ENCODE results near the gene ABCB4. TPM values are rescaled to one million over a fixed set of nuclear protein-coding genes. Genes with fewer than 3 reads are reported as not detected.

The ABCB4 gene
- total and polyA plus RNA-seq, 2 experiments from 2014 or later: 1.2 to 1.5 TPM

DNA sequence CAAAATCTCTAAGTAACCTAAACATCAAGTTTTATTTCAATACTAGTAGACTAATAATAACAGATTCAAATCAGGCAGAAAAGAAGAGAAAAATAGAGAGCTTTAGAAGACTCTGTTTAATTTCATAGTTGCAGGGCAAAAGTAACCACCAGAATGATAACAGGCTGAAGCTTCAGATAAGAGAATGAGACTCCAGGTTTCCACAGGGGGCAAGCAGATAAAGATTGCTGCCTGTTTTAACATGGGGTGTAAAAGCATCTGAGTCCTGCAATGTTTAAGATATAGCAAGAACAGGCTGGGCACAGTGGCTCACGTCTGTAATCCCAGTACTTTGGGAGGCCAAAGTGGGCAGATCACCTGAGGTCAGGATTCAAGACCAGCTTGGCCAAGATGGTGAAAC, 119.0 kb downstream of the ABCB4 start:
- Mint-ChIP-seq H3K4me1 (no peaks in the 10 kb centered on the region), H3K27me3 (ENCODE audit: insufficient read depth, low read depth, poor library complexity) (peaks cover 5% of the 10 kb centered on the region), H3K9me3 (peaks cover 65% of the 10 kb centered on the region), H3K4me3 (no peak overlapping the region), H3K36me3 (ENCODE audit: low read depth) (peaks cover 86% of the 10 kb centered on the region), H3K27ac (no peak overlapping the region)
- Histone ChIP-seq H3K9me2 (ENCODE audit: insufficient read depth) (0 out of 2 replicates have a peak, but pooled peaks cover 3% of the 10 kb centered on the region), H3F3A (replicated peaks; ENCODE audit: low read depth) (no peaks in the 10 kb centered on the region), H3K4me3 (no peak overlapping the region), H2AFZ (no peak overlapping the region), H3K4me1 (ENCODE audit: insufficient read depth) (no peaks in the 10 kb centered on the region), H3K36me3 (ENCODE audit: insufficient read depth) (peaks cover 40% of the 10 kb centered on the region), H3K27ac (ENCODE audit: low read depth) (no peak overlapping the region), H4K20me1 (replicated peaks; ENCODE audit: insufficient read depth) (no peaks in the 10 kb centered on the region), H3K79me2 (replicated peaks; ENCODE audit: insufficient read depth) (no peaks in the 10 kb centered on the region), H3K27me3 (ENCODE audit: insufficient read depth) (no peaks in the 10 kb centered on the region), H3K4me2 (no peak overlapping the region)
- no peak for ATAC-seq
- DNase-seq (ENCODE audit: low spot score): no peak
- TF ChIP-seq, protein P1, sequence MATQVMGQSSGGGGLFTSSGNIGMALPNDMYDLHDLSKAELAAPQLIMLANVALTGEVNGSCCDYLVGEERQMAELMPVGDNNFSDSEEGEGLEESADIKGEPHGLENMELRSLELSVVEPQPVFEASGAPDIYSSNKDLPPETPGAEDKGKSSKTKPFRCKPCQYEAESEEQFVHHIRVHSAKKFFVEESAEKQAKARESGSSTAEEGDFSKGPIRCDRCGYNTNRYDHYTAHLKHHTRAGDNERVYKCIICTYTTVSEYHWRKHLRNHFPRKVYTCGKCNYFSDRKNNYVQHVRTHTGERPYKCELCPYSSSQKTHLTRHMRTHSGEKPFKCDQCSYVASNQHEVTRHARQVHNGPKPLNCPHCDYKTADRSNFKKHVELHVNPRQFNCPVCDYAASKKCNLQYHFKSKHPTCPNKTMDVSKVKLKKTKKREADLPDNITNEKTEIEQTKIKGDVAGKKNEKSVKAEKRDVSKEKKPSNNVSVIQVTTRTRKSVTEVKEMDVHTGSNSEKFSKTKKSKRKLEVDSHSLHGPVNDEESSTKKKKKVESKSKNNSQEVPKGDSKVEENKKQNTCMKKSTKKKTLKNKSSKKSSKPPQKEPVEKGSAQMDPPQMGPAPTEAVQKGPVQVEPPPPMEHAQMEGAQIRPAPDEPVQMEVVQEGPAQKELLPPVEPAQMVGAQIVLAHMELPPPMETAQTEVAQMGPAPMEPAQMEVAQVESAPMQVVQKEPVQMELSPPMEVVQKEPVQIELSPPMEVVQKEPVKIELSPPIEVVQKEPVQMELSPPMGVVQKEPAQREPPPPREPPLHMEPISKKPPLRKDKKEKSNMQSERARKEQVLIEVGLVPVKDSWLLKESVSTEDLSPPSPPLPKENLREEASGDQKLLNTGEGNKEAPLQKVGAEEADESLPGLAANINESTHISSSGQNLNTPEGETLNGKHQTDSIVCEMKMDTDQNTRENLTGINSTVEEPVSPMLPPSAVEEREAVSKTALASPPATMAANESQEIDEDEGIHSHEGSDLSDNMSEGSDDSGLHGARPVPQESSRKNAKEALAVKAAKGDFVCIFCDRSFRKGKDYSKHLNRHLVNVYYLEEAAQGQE (IDR thresholded peaks at IDR 0.05; ENCODE audit: unreplicated experiment): no peak
- TF ChIP-seq JUNB (IDR thresholded peaks at IDR 0.05; ENCODE audit: unreplicated experiment): no peak
- TF ChIP-seq ZNF114 (CRISPR knock-in tag; IDR thresholded peaks at IDR 0.05): no peak
- TF ChIP-seq, protein P2, sequence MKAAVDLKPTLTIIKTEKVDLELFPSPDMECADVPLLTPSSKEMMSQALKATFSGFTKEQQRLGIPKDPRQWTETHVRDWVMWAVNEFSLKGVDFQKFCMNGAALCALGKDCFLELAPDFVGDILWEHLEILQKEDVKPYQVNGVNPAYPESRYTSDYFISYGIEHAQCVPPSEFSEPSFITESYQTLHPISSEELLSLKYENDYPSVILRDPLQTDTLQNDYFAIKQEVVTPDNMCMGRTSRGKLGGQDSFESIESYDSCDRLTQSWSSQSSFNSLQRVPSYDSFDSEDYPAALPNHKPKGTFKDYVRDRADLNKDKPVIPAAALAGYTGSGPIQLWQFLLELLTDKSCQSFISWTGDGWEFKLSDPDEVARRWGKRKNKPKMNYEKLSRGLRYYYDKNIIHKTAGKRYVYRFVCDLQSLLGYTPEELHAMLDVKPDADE (IDR thresholded peaks at IDR 0.05): no peak
- TF ChIP-seq, protein P3, sequence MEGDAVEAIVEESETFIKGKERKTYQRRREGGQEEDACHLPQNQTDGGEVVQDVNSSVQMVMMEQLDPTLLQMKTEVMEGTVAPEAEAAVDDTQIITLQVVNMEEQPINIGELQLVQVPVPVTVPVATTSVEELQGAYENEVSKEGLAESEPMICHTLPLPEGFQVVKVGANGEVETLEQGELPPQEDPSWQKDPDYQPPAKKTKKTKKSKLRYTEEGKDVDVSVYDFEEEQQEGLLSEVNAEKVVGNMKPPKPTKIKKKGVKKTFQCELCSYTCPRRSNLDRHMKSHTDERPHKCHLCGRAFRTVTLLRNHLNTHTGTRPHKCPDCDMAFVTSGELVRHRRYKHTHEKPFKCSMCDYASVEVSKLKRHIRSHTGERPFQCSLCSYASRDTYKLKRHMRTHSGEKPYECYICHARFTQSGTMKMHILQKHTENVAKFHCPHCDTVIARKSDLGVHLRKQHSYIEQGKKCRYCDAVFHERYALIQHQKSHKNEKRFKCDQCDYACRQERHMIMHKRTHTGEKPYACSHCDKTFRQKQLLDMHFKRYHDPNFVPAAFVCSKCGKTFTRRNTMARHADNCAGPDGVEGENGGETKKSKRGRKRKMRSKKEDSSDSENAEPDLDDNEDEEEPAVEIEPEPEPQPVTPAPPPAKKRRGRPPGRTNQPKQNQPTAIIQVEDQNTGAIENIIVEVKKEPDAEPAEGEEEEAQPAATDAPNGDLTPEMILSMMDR (conservative IDR thresholded peaks at IDR 0.05; ENCODE audit: low read depth in 2 of 2): no peak
- TF ChIP-seq, protein P4, sequence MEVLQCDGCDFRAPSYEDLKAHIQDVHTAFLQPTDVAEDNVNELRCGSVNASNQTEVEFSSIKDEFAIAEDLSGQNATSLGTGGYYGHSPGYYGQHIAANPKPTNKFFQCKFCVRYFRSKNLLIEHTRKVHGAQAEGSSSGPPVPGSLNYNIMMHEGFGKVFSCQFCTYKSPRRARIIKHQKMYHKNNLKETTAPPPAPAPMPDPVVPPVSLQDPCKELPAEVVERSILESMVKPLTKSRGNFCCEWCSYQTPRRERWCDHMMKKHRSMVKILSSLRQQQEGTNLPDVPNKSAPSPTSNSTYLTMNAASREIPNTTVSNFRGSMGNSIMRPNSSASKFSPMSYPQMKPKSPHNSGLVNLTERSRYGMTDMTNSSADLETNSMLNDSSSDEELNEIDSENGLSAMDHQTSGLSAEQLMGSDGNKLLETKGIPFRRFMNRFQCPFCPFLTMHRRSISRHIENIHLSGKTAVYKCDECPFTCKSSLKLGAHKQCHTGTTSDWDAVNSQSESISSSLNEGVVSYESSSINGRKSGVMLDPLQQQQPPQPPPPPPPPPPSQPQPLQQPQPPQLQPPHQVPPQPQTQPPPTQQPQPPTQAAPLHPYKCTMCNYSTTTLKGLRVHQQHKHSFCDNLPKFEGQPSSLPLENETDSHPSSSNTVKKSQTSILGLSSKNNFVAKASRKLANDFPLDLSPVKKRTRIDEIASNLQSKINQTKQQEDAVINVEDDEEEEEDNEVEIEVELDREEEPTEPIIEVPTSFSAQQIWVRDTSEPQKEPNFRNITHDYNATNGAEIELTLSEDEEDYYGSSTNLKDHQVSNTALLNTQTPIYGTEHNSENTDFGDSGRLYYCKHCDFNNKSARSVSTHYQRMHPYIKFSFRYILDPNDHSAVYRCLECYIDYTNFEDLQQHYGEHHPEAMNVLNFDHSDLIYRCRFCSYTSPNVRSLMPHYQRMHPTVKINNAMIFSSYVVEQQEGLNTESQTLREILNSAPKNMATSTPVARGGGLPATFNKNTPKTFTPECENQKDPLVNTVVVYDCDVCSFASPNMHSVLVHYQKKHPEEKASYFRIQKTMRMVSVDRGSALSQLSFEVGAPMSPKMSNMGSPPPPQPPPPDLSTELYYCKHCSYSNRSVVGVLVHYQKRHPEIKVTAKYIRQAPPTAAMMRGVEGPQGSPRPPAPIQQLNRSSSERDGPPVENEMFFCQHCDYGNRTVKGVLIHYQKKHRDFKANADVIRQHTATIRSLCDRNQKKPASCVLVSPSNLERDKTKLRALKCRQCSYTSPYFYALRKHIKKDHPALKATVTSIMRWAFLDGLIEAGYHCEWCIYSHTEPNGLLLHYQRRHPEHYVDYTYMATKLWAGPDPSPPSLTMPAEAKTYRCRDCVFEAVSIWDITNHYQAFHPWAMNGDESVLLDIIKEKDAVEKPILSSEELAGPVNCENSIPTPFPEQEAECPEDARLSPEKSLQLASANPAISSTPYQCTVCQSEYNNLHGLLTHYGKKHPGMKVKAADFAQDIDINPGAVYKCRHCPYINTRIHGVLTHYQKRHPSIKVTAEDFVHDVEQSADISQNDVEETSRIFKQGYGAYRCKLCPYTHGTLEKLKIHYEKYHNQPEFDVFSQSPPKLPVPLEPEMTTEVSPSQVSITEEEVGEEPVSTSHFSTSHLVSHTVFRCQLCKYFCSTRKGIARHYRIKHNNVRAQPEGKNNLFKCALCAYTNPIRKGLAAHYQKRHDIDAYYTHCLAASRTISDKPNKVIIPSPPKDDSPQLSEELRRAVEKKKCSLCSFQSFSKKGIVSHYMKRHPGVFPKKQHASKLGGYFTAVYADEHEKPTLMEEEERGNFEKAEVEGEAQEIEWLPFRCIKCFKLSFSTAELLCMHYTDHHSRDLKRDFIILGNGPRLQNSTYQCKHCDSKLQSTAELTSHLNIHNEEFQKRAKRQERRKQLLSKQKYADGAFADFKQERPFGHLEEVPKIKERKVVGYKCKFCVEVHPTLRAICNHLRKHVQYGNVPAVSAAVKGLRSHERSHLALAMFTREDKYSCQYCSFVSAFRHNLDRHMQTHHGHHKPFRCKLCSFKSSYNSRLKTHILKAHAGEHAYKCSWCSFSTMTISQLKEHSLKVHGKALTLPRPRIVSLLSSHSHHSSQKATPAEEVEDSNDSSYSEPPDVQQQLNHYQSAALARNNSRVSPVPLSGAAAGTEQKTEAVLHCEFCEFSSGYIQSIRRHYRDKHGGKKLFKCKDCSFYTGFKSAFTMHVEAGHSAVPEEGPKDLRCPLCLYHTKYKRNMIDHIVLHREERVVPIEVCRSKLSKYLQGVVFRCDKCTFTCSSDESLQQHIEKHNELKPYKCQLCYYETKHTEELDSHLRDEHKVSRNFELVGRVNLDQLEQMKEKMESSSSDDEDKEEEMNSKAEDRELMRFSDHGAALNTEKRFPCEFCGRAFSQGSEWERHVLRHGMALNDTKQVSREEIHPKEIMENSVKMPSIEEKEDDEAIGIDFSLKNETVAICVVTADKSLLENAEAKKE (CRISPR knock-in tag; IDR thresholded peaks at IDR 0.05): no peak
- no peak for TF ChIP-seq NANOG (IDR thresholded peaks at IDR 0.05; ENCODE audit: borderline replicate concordance)
- no peak for TF ChIP-seq CREB1 (CRISPR knock-in tag; IDR thresholded peaks at IDR 0.05; ENCODE audit: low read depth)
- TF ChIP-seq EZH2phosphoT487 (IDR thresholded peaks at IDR 0.05; ENCODE audit: unreplicated experiment): no peak
- TF ChIP-seq POLR2AphosphoS5 (IDR thresholded peaks at IDR 0.05; ENCODE audit: low read depth): no peak
- TF ChIP-seq EZH2 (IDR thresholded peaks at IDR 0.05; ENCODE audit: low read depth, unreplicated experiment): no peak
- no peak for TF ChIP-seq STAT1 (IDR thresholded peaks at IDR 0.05; ENCODE audit: unreplicated experiment)
- no peak for TF ChIP-seq ZNF331 (CRISPR knock-in tag; IDR thresholded peaks at IDR 0.05; ENCODE audit: low read depth)

Data from GM23338 (cell line).